ENCODE data around the gene SUSD1. TPM values are rescaled to one million over a fixed set of nuclear protein-coding genes. Genes with fewer than 3 reads are reported as not detected.

The SUSD1 gene
- total RNA-seq, 2 donors from 2014 or later, result 7.8 to 7.9 TPM

DNA sequence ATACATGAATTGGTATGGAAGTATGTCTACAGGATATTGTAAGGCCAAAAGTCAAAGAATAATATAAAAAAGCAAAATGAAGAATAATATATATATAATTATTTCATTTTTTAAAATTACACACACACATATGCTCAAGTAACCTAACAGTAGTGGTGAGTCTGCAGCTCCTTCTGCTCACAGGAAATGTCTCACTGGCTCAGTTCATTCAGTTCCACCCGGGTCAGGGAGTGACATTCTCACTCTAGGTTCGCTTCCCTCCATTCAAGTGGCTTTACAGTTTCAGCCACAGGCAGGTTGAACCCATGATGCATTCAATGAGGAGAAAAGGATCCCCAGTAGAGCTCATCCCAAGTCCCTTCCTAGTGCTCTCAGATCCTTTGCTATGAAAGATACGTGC lies 90.8 kb downstream of the SUSD1 start:
- intact Hi-C loops (cut with DNase I), result no loop called here
- no peak for TF ChIP-seq POLR2A (IDR thresholded peaks at IDR 0.05)
- ATAC-seq, result no peak
- no peak overlapping the region for H3K4me3 ChIP-seq
- no peak for DNase-seq
- no peaks in the 10 kb centered on the region for H3K9me3 ChIP-seq
- H3K27ac ChIP-seq, result no peak overlapping the region
- H3K36me3 ChIP-seq (replicated peaks in 1 of 2; ENCODE audit: insufficient read depth in 1 of 2, low read depth in 2 of 2), result no peaks in the 10 kb centered on the region
- no peaks in the 10 kb centered on the region for H3K27me3 ChIP-seq
- 62 to 83% methylated on average over 3 of the region's 3 CpGs for WGBS, 2 donors
- H3K4me1 ChIP-seq, result no peaks in the 10 kb centered on the region

DNA sequence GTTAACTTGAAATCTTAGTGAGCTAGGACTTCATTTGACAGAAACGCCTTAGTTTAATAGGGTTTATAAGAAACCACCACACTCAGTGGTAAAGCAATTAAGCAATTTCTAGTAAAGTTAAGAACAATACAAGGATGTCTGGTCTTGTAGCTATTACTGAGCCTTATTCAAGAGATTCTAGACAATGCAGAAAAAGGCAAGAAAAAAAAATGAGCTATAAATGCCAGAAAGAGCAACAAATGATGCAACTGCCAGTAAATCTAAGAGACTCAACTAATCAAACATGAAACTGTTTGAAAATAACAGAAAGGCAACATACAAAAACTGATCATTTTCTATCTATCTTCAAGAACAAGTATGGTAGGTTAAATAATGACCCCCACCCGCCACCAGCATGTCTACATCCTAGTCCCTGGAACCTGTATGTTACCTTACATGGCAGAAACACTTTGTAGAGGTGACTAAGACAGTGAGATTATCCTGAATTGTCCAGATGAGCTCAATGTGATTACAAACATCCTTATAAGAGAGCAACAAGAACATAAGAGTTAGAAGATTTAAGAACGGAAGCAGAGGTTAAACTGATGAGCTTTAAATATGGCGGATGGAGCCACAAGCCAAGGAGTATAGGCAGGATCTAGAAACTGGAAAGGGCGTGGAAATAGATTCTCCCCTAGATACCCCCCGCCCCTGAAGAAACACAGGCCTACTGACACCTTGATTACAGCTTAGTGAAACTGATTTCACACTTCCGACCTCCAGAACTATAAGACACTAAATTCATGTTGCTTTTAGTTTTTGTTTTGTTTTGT lies 93.0 kb downstream of the SUSD1 start:
- WGBS, 2 donors, result 60 to 85% methylated on average over 7 of the region's 7 CpGs
- intact Hi-C loops (cut with DNase I), result no loop called here
- Histone ChIP-seq H3K27ac (no peak overlapping the region), H3K4me1 (no peaks in the 10 kb centered on the region), H3K9me3 (no peaks in the 10 kb centered on the region), H3K4me3 (no peak overlapping the region), H3K27me3 (no peaks in the 10 kb centered on the region), H3K36me3 (replicated peaks in 1 of 2; ENCODE audit: insufficient read depth in 1 of 2, low read depth in 2 of 2) (no peaks in the 10 kb centered on the region)
- no peak for TF ChIP-seq POLR2A (IDR thresholded peaks at IDR 0.05)
- TF ChIP-seq, protein P1, sequence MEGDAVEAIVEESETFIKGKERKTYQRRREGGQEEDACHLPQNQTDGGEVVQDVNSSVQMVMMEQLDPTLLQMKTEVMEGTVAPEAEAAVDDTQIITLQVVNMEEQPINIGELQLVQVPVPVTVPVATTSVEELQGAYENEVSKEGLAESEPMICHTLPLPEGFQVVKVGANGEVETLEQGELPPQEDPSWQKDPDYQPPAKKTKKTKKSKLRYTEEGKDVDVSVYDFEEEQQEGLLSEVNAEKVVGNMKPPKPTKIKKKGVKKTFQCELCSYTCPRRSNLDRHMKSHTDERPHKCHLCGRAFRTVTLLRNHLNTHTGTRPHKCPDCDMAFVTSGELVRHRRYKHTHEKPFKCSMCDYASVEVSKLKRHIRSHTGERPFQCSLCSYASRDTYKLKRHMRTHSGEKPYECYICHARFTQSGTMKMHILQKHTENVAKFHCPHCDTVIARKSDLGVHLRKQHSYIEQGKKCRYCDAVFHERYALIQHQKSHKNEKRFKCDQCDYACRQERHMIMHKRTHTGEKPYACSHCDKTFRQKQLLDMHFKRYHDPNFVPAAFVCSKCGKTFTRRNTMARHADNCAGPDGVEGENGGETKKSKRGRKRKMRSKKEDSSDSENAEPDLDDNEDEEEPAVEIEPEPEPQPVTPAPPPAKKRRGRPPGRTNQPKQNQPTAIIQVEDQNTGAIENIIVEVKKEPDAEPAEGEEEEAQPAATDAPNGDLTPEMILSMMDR (IDR thresholded peaks at IDR 0.05), result no peak
- DNase-seq (no peak), ATAC-seq (no peak)

DNA sequence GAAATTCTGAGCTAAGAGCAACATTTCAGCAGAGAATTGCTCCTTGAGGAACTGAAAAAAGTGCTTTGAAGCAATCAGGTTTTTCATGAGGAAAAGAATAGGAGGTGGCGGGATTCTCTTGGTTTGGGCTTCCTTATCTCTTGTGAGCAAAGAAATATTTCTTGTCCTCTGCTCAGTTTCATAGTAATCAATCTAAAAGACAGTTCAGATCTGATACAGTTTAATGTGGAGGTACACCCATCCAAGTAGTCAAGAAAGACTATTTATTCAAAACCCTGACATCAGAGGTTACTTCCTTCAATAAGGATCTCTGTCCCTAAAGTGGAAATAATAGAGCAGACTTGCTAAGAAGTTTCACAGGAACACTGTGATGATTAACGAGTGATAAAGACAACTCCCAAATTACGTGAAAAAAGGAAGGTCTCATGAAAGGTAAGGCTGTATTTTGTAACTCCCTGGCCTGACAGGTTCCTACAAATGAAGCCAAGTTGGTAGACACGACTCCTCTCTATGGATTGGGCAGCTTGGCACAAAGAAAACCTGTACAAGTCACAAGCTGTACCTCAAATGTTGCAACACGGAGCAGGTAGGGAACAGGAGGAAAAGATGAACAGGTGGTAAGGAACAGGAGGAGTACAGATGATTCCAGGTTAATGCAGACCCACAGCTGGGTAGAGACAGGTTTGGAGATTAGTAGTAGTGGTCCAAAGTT lies 94.1 kb downstream of the SUSD1 start:
- Histone ChIP-seq H3K27ac (no peak overlapping the region), H3K4me1 (no peaks in the 10 kb centered on the region), H3K9me3 (no peaks in the 10 kb centered on the region), H3K27me3 (no peaks in the 10 kb centered on the region), H3K36me3 (replicated peaks in 1 of 2; ENCODE audit: insufficient read depth in 1 of 2, low read depth in 2 of 2) (no peaks in the 10 kb centered on the region), H3K4me3 (no peak overlapping the region)
- WGBS, 2 donors, result 61 to 73% methylated on average over 5 of the region's 5 CpGs
- no peak for DNase-seq
- intact Hi-C loops (cut with DNase I), result no loop called here
- TF ChIP-seq, protein P1 (IDR thresholded peaks at IDR 0.05), result no peak
- no peak for TF ChIP-seq POLR2A (IDR thresholded peaks at IDR 0.05)
- ATAC-seq, result no peak

DNA sequence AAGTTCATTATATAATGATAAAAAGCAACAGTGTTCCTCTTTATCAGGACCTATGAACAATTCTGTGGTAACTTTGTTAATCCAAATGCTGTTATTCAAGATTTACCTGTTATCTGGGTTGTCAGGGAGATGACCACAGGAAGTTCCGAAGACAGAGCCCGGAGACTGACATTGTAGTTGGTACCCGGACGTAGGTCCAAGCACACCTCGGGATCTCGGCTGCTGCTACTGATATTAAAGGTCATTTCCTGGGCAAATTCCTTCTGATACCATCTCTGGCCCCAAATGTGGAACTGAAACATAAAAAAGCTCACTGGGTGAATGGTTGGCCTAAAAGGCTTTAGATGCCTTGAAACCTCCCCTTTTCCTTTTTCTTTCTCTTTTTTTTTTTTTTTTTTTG lies 96.7 kb downstream of the SUSD1 start:
- H3K36me3 ChIP-seq (replicated peaks in 1 of 2; ENCODE audit: insufficient read depth in 1 of 2, low read depth in 2 of 2), result no peaks in the 10 kb centered on the region
- intact Hi-C loops (cut with DNase I), result loop anchor here (5.0 kb wide), 1 partner anchor 321 kb away; no protein-coding TSS in a partner anchor
- H3K27me3 ChIP-seq, result no peaks in the 10 kb centered on the region
- ATAC-seq (no peak), DNase-seq (no peak)
- peaks cover 11% of the 10 kb centered on the region for H3K4me1 ChIP-seq
- H3K4me3 ChIP-seq, result no peak overlapping the region
- 58 to 89% methylated on average over 6 of the region's 6 CpGs for WGBS, 2 donors
- H3K27ac ChIP-seq, result no peak overlapping the region
- no peak for TF ChIP-seq POLR2A (IDR thresholded peaks at IDR 0.05)
- TF ChIP-seq, protein P1 (IDR thresholded peaks at IDR 0.05), result no peak
- no peaks in the 10 kb centered on the region for H3K9me3 ChIP-seq

DNA sequence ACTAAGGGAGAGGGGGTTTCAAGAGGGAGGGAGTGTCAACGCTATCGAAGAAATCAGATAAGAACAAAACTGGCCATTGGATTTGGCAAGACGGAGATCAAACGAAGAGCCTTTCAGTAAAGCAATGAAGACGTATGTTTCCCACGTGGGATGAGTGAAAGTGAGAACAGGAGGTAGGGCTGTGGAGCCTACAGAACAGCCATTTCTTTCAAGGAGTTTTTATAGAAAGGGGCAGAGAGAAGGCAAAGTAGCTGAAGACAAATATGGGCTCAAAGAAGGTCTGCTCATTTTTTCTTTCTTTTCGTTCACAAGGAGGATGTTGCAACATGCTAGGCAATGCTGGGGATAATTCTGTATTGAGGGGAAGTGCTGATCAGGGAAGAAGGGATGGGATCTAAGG lies 98.3 kb downstream of the SUSD1 start:
- H3K4me1 ChIP-seq, result peaks cover 18% of the 10 kb centered on the region
- DNase-seq (no peak), ATAC-seq (no peak)
- no peak for TF ChIP-seq POLR2A (IDR thresholded peaks at IDR 0.05)
- TF ChIP-seq, protein P1 (IDR thresholded peaks at IDR 0.05), result no peak
- H3K36me3 ChIP-seq (replicated peaks in 1 of 2; ENCODE audit: insufficient read depth in 1 of 2, low read depth in 2 of 2), result no peaks in the 10 kb centered on the region
- WGBS, 2 donors, result 67 to 70% methylated on average over 7 of the region's 7 CpGs
- intact Hi-C loops (cut with DNase I), result loop anchor here (5.0 kb wide), 1 partner anchor 320 kb away; no protein-coding TSS in a partner anchor
- H3K27me3 ChIP-seq, result no peaks in the 10 kb centered on the region
- no peak overlapping the region for H3K27ac ChIP-seq
- H3K9me3 ChIP-seq, result no peaks in the 10 kb centered on the region
- H3K4me3 ChIP-seq, result no peak overlapping the region

All from body of pancreas (tissue), 4 donors.